NCI-H510A treated with DMSO at 0.1 percent for 48 hours (cell line): ENCODE measurements around the gene CCDC197.

Experiments used
- DNase-seq: peaks from one replicate; lab custom pipeline; 2025; lab: John Stamatoyannopoulos, UW

CCDC197 gene

GRCh38 chr14:94026173-94026888 lies 29.2 kb downstream of the CCDC197 start, which contains the start of gene OTUB2:
TSS of gene OTUB2 (plus strand) at chr14:94026340. CDS start at chr14:94026538, 198 bp downstream.
- DNase-seq = peak; percentile 95

GRCh38 chr14:94026889-94027469 lies 29.9 kb downstream of the CCDC197 start:
- no peak for DNase-seq

GRCh38 chr14:94027566-94028449 lies 30.7 kb downstream of the CCDC197 start:
- no peak for DNase-seq

GRCh38 chr14:94028450-94028826 lies 31.3 kb downstream of the CCDC197 start:
- no peak for DNase-seq

GRCh38 chr14:94029265-94029664 lies 32.2 kb downstream of the CCDC197 start:
- no peak for DNase-seq

GRCh38 chr14:94029671-94030203 lies 32.6 kb downstream of the CCDC197 start:
- no peak for DNase-seq

GRCh38 chr14:94030571-94030970 lies 33.5 kb downstream of the CCDC197 start:
- DNase-seq = no peak

- no peak for DNase-seq
These were observed 34.2 kb downstream of the CCDC197 start for GRCh38 chr14:94031161-94031882.

GRCh38 chr14:94031883-94032279 lies 34.8 kb downstream of the CCDC197 start:
- DNase-seq = no peak

- no peak for DNase-seq
These were observed 37.8 kb downstream of the CCDC197 start for GRCh38 chr14:94034886-94035285.

- peak; percentile 68 for DNase-seq
These were observed 39.4 kb downstream of the CCDC197 start for GRCh38 chr14:94036313-94037167.

GRCh38 chr14:94037954-94038353 lies 40.9 kb downstream of the CCDC197 start:
- DNase-seq = no peak

GRCh38 chr14:94038510-94038909 lies 41.4 kb downstream of the CCDC197 start:
- DNase-seq = no peak

- DNase-seq = no peak
These were observed 42.0 kb downstream of the CCDC197 start for GRCh38 chr14:94038921-94039629.

GRCh38 chr14:94040247-94040646 lies 43.1 kb downstream of the CCDC197 start:
- DNase-seq = no peak

GRCh38 chr14:94040796-94041195 lies 43.7 kb downstream of the CCDC197 start:
- DNase-seq = no peak

- DNase-seq = no peak
These were observed 44.6 kb downstream of the CCDC197 start for GRCh38 chr14:94041551-94042346.

GRCh38 chr14:94042433-94043091 lies 45.5 kb downstream of the CCDC197 start:
- no peak for DNase-seq
